Measurements from ENCODE around the gene ABCG8.

The ABCG8 gene

GRCh38 chr2:43826305-43827250 is 12.2 kb upstream of the ABCG8 start:
- no peak for DNase-seq (ENCODE audit: low read depth)

GRCh38 chr2:43831543-43832294 is 7.1 kb upstream of the ABCG8 start:
- no peak for DNase-seq (ENCODE audit: low read depth)

- no peak for DNase-seq (ENCODE audit: low read depth)
Observed at GRCh38 chr2:43832457-43832856, 6.3 kb upstream of the ABCG8 start.

DNA sequence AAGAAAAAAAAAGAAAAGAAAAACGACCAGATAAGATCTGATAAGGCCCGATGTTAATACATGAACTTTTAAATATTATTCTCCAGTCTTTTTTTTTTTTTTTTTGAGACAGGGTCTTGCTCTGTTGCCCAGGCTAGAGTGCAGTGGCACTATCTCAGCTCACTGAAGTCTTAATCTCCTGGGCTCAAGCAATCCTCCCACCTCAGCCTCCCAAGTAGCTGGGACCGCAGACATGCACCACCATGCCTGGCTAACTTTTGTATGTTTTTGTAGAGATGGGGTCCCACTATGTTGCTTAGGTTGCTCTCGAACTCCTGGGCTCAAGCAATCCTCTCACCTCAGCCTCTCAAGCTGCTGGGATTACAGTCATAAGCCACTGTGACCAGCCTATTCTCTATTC is 1.7 kb upstream of the ABCG8 start:
- no peak for DNase-seq (ENCODE audit: low read depth)

GRCh38 chr2:43837831-43838559 is 776 bp upstream of the ABCG8 start:
- DNase-seq (ENCODE audit: low read depth), result no peak

GRCh38 chr2:43839776-43840564 is 1.2 kb downstream of the ABCG8 start:
- no peak for DNase-seq (ENCODE audit: low read depth)

DNA sequence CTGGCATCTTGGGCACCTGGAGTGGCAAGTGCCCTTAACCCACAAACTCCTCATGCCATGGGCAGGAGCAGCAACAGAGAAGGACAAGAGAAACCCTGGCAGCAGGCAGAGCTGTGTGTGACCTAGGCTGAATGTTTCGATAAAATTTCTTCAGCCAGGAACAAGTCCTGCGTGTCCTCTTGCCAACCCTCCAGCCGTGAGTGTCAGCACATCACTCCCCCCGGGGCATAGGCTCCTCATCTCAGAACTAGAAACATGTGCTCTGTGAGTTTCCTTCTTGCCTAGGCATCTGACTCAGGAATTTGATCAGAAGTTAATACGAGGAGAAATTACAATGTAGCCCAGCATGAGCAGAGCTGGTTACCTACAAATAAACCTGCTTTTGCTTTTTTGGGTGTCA is 2.2 kb downstream of the ABCG8 start:
- DNase-seq (ENCODE audit: low read depth), result no peak

- no peak for DNase-seq (ENCODE audit: low read depth)
Observed at GRCh38 chr2:43841949-43842865, 3.4 kb downstream of the ABCG8 start.

DNA sequence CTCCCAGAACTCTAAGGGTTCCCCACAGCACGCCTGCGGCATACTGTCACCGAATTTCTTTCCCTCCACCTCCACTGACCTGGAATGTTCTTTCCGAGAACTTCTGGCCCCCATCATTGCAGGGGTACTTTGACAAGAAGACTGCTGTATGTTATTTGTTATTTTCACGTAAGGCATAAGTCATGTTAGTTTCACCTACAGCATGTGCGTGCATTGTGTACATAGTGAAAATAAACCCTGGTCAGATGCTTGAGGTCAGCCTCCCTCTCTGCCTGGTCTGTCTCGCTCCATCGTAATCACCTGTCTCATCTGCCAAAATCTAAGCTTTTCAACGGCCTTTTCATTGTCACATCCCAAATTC is 4.1 kb downstream of the ABCG8 start:
- DNase-seq (ENCODE audit: low read depth), result no peak

- no peak for DNase-seq (ENCODE audit: low read depth)
Observed at GRCh38 chr2:43845181-43845580, 6.4 kb downstream of the ABCG8 start.

- no peak for DNase-seq (ENCODE audit: low read depth)
Observed at GRCh38 chr2:43846140-43846793, 7.5 kb downstream of the ABCG8 start.

GRCh38 chr2:43848214-43848613 is 9.4 kb downstream of the ABCG8 start:
- DNase-seq (ENCODE audit: low read depth), result peak; percentile 2

- no peak for DNase-seq (ENCODE audit: low read depth)
Observed at GRCh38 chr2:43851011-43851980, 12.5 kb downstream of the ABCG8 start.

DNA sequence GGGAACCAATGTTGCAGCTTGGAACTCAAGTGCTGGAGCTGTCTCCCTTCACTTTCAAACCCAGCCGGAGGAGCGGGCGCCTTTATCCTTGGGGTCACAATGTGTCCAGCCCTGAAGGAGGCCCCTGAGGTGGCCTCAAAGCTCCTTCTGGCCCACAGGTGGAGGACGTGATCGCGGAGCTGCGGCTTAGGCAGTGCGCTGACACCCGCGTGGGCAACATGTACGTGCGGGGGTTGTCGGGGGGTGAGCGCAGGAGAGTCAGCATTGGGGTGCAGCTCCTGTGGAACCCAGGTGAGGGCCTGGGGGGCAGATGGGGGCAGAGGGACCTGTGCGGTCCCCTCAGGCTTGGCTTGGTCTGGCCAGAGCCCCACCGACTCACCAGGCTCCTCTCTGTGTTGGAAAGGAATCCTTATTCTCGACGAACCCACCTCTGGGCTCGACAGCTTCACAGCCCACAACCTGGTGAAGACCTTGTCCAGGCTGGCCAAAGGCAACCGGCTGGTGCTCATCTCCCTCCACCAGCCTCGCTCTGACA is 13.5 kb downstream of the ABCG8 start:
- no peak for DNase-seq (ENCODE audit: low read depth)

DNA sequence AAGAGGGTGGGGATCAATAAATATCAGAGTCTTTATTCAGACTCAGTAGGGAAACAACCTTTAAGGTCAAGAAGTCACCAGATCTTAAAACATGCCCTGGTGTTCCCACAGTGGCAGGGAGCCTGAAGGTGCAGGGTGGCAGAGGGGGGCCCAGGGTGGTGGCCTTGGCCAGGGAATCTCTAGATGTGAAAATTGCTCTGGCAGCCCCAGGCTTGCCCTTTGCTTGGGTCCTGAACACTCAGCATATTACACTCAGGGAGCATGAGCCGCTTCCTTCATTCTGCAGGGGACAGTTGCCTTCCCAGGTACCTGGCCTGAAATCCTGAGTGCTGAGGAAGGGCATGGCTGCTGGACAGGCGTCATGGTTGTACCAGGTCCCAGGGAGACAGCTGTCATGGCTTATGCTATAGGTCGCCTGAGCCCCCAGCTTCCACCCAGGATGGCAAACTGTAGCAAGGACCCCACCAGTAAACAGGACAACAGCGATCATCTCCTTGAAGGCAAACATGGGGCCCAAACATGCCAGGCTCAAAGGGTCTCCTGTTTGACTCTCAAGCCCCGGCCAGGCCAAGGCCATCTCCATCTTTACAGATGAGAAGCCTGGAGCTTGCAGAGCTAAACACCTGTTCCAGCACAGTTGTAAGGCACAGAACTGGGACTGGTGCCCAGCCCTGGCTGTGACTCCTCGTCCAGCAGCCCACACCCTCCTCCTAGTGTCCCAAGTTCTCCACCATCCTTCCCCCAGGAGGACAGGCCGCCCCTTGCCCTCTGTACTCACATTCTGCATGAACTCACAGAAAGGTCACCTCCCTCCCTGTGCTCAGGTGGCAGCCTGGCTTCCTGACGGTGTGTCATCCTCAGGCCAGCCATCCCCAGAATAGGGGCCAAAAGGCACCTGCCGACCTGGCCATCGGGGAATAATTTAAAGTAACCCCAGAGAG is 14.6 kb downstream of the ABCG8 start:
- DNase-seq (ENCODE audit: low read depth), result no peak

- DNase-seq (ENCODE audit: low read depth), result no peak
Observed at GRCh38 chr2:43854671-43855070, 15.9 kb downstream of the ABCG8 start.

DNA sequence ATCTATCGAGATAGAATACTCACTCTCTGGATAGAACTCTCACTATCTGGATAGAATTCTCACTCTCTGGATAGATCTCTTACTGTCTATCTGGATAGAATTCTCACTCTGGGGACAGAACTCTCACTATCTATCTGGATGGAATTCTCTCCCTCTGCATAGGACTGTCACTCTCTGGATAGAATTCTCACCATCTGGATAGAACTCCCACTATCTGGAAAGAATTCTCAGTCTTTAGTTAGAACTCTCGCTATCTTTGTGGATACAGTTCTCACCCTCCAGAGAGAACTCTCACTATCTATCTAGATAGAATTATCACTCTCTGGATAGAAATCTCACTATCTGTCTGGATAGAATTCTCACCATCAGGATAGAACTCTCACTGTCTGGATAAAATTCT is 16.5 kb downstream of the ABCG8 start:
- no peak for DNase-seq (ENCODE audit: low read depth)

- DNase-seq (ENCODE audit: low read depth), result no peak
Observed at GRCh38 chr2:43872151-43872550, 33.4 kb downstream of the ABCG8 start.
